Mesenchymal stem cell (in vitro differentiated cells and primary cell): ENCODE results near the gene JAKMIP1.
"Not testable (repeated sequence)": the region's sequence is repeated elsewhere in the genome, so short reads cannot be mapped to it uniquely, and the experiment has no call there.

Source experiments
- DNase-seq: peaks from one replicate; pipeline ENCODE4 v3.0.0-alpha.2; 2013
- H2AFZ ChIP-seq: one replicate; pipeline ENCODE4 v1.6.1; 2013; ENCODE audit warnings: low read depth, mild to moderate bottlenecking, control low read depth, inconsistent platforms, low read length, moderate library complexity
- H2AK5ac ChIP-seq: 2 replicates; pipeline ENCODE4 v1.6.1; 2013; ENCODE audit warnings: low read length, moderate library complexity, mild to moderate bottlenecking, inconsistent platforms; ENCODE audit not compliant: severe bottlenecking
- H2BK120ac ChIP-seq: one replicate; pipeline ENCODE4 v1.6.1; 2013; ENCODE audit warnings: low read depth, mild to moderate bottlenecking, inconsistent platforms, low read length, moderate library complexity
- H2BK12ac ChIP-seq, 2 experiments: one replicate each; pipeline ENCODE4 v1.6.1; 2013; ENCODE audit warnings: inconsistent platforms in 2 of 2, low read length in 2 of 2, mild to moderate bottlenecking in 2 of 2, moderate library complexity in 2 of 2, control low read depth in 1 of 2
- H2BK15ac ChIP-seq: one replicate; pipeline ENCODE4 v1.6.1; 2013; ENCODE audit warnings: mild to moderate bottlenecking, low read depth, inconsistent platforms; ENCODE audit not compliant: poor library complexity, severe bottlenecking
- H2BK5ac ChIP-seq: 2 replicates; pipeline ENCODE4 v1.6.1; 2013; ENCODE audit warnings: low read depth, mild to moderate bottlenecking, low read length, control low read depth, inconsistent platforms; ENCODE audit not compliant: poor library complexity, severe bottlenecking
- H3K14ac ChIP-seq, 2 experiments: one replicate each; pipeline ENCODE4 v1.6.1; 2013; ENCODE audit warnings: inconsistent platforms in 2 of 2, low read length in 2 of 2, control low read depth in 1 of 2, mild to moderate bottlenecking in 1 of 2, moderate library complexity in 1 of 2
- H3K18ac ChIP-seq, 2 experiments: one replicate each; pipeline ENCODE4 v1.6.1; 2013; ENCODE audit warnings: inconsistent platforms in 2 of 2, low read length in 2 of 2, control low read depth in 1 of 2, low read depth in 1 of 2, mild to moderate bottlenecking in 1 of 2
- H3K23ac ChIP-seq, 2 experiments: one replicate each; pipeline ENCODE4 v1.6.1; 2013; ENCODE audit warnings: inconsistent platforms in 2 of 2, low read length in 2 of 2, mild to moderate bottlenecking in 2 of 2, moderate library complexity in 2 of 2, control low read depth in 1 of 2
- H3K27ac ChIP-seq: 2 replicates; pipeline ENCODE4 v1.5.1; 2013; ENCODE audit warnings: mild to moderate bottlenecking, moderate library complexity, low read length, control low read depth, inconsistent platforms; ENCODE audit not compliant: poor library complexity, severe bottlenecking
- H3K27me3 ChIP-seq, 2 experiments: 2 replicates each; pipeline versions ENCODE4 v1.6.1 to v1.7.0; 2013; ENCODE audit warnings: low read length in 2 of 2, mild to moderate bottlenecking in 2 of 2, moderate library complexity in 2 of 2, control low read depth in 1 of 2, inconsistent platforms in 1 of 2; ENCODE audit not compliant: control insufficient read depth in 1 of 2, insufficient read depth in 1 of 2
- H3K36me3 ChIP-seq, 2 experiments: 2 replicates each; pipeline versions ENCODE4 v1.6.1 to v1.7.0; 2013; ENCODE audit warnings: low read length in 2 of 2, control low read depth in 1 of 2, inconsistent platforms in 1 of 2, low read depth in 1 of 2, mild to moderate bottlenecking in 1 of 2; ENCODE audit not compliant: insufficient read depth in 2 of 2, control insufficient read depth in 1 of 2
- H3K4ac ChIP-seq, 2 experiments: one replicate each; pipeline ENCODE4 v1.6.1; 2013; ENCODE audit warnings: inconsistent platforms in 2 of 2, low read length in 2 of 2, mild to moderate bottlenecking in 2 of 2, moderate library complexity in 2 of 2, control low read depth in 1 of 2, low read depth in 1 of 2
- H3K4me1 ChIP-seq: 2 replicates; pipeline ENCODE4 v1.6.1; 2013; ENCODE audit warnings: low read depth, low read length, control low read depth; ENCODE audit not compliant: control insufficient read depth, insufficient read depth
- H3K4me2 ChIP-seq: 2 replicates; pipeline ENCODE4 v1.6.1; 2013; ENCODE audit warnings: low read length, mild to moderate bottlenecking, inconsistent platforms; ENCODE audit not compliant: poor library complexity, severe bottlenecking
- H3K4me3 ChIP-seq, 2 experiments: 2 replicates each; pipeline versions ENCODE4 v1.5.1 to v1.7.0; 2013; ENCODE audit warnings: low read length in 2 of 2, mild to moderate bottlenecking in 2 of 2, control low read depth in 1 of 2, low read depth in 1 of 2; ENCODE audit not compliant: insufficient read depth in 1 of 2
- H3K79me1 ChIP-seq: replicated peaks from 2 replicates; pipeline ENCODE4 v1.6.1; 2013; ENCODE audit warnings: mild to moderate bottlenecking, control low read depth, low read length, inconsistent platforms; ENCODE audit not compliant: poor library complexity, severe bottlenecking
- H3K9ac ChIP-seq: 2 replicates; pipeline ENCODE4 v1.7.0; 2013; ENCODE audit warnings: mild to moderate bottlenecking, low read length, moderate library complexity
- H3K9me3 ChIP-seq: 2 replicates; pipeline ENCODE4 v1.7.0; 2013; ENCODE audit warnings: mild to moderate bottlenecking, low read length; ENCODE audit not compliant: control insufficient read depth
- H4K8ac ChIP-seq: one replicate; pipeline ENCODE4 v1.6.1; 2013; ENCODE audit warnings: inconsistent platforms, mild to moderate bottlenecking, low read length, moderate library complexity
- H4K91ac ChIP-seq: one replicate; pipeline ENCODE4 v1.6.1; 2013; ENCODE audit warnings: mild to moderate bottlenecking, low read length, inconsistent platforms
- WGBS: methylation state at CpG from one replicate; pipeline ENCODE4 v1.1.7; 2013; ENCODE audit warnings: mixed read lengths; 5-methylcytosine and 5-hydroxymethylcytosine counted together

JAKMIP1 gene

DNA sequence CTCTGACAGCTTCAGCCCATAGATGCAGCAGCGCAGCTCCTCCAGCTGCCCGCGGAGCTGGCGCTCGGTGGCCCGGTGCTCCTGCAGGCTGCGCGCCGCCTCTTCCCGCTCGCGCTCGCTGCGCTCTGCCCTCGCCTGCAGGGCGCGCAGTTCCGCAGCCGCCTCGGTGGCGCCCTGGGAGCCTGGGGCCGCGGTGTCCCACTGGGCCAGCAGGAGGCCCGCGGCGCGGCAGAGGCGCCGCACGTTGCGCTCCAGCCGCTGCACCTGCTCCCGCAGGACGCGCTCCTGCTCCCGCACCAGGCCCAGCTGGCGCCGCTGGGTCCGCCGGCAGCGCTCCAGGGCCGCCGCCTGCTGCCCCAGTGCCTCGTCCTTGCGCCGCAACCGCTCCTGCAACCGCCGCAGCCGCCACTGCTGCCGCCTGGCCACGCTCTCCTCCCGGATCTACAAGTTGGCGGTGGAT is 192.2 kb downstream of the JAKMIP1 start:
- peaks cover 29 to 64% of the 10 kb centered on the region in 2 experiments for H3K27me3 ChIP-seq
- H2BK15ac ChIP-seq: no peak overlapping the region
- WGBS: 16% methylated on average over 49 of the region's 54 CpGs
- no peaks in the 10 kb centered on the region for H3K4me1 ChIP-seq
- no peaks in the 10 kb centered on the region for H3K36me3 ChIP-seq
- H3K27ac ChIP-seq: no peak overlapping the region
- no peak for DNase-seq
- H3K18ac ChIP-seq: no peak overlapping the region
- H2AFZ ChIP-seq: no peak overlapping the region
- no peak overlapping the region for H2AK5ac ChIP-seq
- no peak overlapping the region for H2BK12ac ChIP-seq
- no peak overlapping the region for H4K8ac ChIP-seq
- no peak overlapping the region for H3K4me3 ChIP-seq
- no peak overlapping the region for H3K4ac ChIP-seq
- no peak overlapping the region for H4K91ac ChIP-seq
- H3K4me2 ChIP-seq: no peak overlapping the region
- H2BK5ac ChIP-seq: no peak overlapping the region
- H3K23ac ChIP-seq: no peak overlapping the region
- H3K9me3 ChIP-seq: no peaks in the 10 kb centered on the region
- H3K14ac ChIP-seq: no peak overlapping the region
- no peak overlapping the region for H3K9ac ChIP-seq
- H3K79me1 ChIP-seq: no peaks in the 10 kb centered on the region
- H2BK120ac ChIP-seq: no peak overlapping the region

DNA sequence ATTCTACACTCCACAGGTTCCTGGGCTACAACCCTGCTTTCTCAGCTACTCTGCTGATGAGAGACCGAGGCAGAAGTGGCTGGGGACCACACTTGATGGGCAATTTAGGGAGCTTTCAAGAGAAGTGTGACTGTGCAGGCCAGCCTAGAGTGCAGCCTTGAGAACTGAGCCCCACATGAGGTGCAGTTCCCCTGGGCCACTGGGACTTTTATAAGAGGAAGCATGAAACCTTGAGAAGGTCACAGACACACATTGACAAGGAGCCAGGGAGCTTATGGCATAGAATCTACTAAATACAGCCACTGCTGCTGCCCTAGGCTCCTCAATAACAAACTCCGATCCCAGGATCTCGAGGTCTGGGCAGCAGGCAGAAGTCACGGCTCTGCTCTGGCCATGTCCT is 195.2 kb downstream of the JAKMIP1 start:
- Histone ChIP-seq H4K8ac (no peak overlapping the region), H2BK5ac (no peak overlapping the region), H4K91ac (no peak overlapping the region), H3K4me1 (no peaks in the 10 kb centered on the region), H3K4me3 (no peak overlapping the region), H3K9me3 (no peaks in the 10 kb centered on the region), H3K9ac (no peak overlapping the region), H2AFZ (no peak overlapping the region), H2BK120ac (no peak overlapping the region), H3K18ac (no peak overlapping the region), H3K27ac (no peak overlapping the region), H2BK12ac (no peak overlapping the region), H3K14ac (no peak overlapping the region), H3K79me1 (no peaks in the 10 kb centered on the region), H2BK15ac (no peak overlapping the region), H2AK5ac (no peak overlapping the region), H3K4me2 (no peak overlapping the region), H3K27me3 (peaks cover 29 to 49% of the 10 kb centered on the region in 2 experiments), H3K23ac (no peak overlapping the region), H3K4ac (no peak overlapping the region), H3K36me3 (no peaks in the 10 kb centered on the region)
- no peak for DNase-seq
- 64% methylated on average over 4 of the region's 4 CpGs for WGBS

DNA sequence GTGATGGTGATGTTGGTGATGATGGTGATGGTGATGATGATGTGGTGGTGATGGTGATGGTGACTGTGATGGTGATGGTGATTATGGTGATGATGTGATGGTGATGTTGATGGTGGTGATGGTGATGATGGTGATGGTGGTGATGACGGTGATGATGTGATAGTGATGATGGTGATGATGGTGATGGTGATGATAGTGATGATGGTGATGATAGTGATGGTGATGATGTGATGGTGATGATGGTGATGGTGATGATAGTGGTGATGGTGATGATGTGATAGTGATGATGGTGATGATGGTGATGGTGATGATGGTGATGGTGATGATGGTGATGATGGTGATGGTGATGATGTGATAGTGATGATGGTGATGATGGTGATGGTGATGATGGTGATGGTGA is 196.9 kb downstream of the JAKMIP1 start:
- not testable (repeated sequence) for H3K27ac ChIP-seq, H3K4ac ChIP-seq, H3K36me3 ChIP-seq, H2BK5ac ChIP-seq, H3K4me1 ChIP-seq, H3K4me2 ChIP-seq, H3K79me1 ChIP-seq, H2AK5ac ChIP-seq, H2AFZ ChIP-seq, H3K23ac ChIP-seq, H3K18ac ChIP-seq, H2BK12ac ChIP-seq, H3K9ac ChIP-seq, H3K9me3 ChIP-seq, H3K4me3 ChIP-seq, H2BK120ac ChIP-seq, H2BK15ac ChIP-seq, H3K14ac ChIP-seq, H4K91ac ChIP-seq, H4K8ac ChIP-seq, DNase-seq
- peaks cover 13 to 48% of the 10 kb centered on the region in 2 experiments for H3K27me3 ChIP-seq
- WGBS: 79% methylated on average over 1 of the region's 1 CpG

DNA sequence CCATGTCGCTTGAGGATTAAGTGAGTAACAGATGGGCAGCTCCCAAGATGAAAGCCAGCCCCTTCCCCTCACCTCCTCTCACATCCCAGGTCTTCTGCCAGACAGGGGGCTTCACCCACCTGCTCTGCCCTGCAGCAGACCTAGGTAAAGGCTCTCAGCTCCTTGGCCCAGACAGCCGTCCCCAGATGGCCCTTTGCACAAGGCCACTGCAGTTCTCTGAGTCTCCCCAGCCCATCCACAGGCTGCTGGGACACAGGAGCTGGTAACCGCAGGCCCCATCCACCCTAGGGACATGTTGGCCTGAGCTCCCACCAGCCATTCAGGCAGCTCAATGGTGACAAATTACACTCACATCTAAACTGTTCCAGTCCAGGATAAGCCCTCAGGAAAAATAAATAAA is 197.4 kb downstream of the JAKMIP1 start:
- Histone ChIP-seq H2BK12ac (no peak overlapping the region), H2BK15ac (no peak overlapping the region), H3K36me3 (no peaks in the 10 kb centered on the region), H3K79me1 (no peaks in the 10 kb centered on the region), H3K4me3 (no peak overlapping the region), H3K9me3 (no peaks in the 10 kb centered on the region), H3K9ac (no peak overlapping the region), H3K14ac (no peak overlapping the region), H2AK5ac (no peak overlapping the region), H3K18ac (no peak overlapping the region), H3K23ac (no peak overlapping the region), H2AFZ (no peak overlapping the region), H3K27me3 (peaks cover 12 to 46% of the 10 kb centered on the region in 2 experiments), H2BK5ac (no peak overlapping the region), H3K4ac (no peak overlapping the region), H3K27ac (no peak overlapping the region), H4K91ac (no peak overlapping the region), H3K4me2 (no peak overlapping the region), H4K8ac (no peak overlapping the region), H3K4me1 (no peaks in the 10 kb centered on the region), H2BK120ac (no peak overlapping the region)
- DNase-seq: no peak
- WGBS: 70% methylated on average over 3 of the region's 3 CpGs
